ENCODE measurements around the gene NR5A1.

Gene NR5A1

GRCh38 chr9:124552273-124552605, 45.0 kb upstream of the NR5A1 start:
- H4K20me1 ChIP-seq (ENCODE audit: insufficient read depth, low read length, poor library complexity, severe bottlenecking): no peaks in the 10 kb centered on the region
- H3K36me3 ChIP-seq (ENCODE audit: insufficient read depth, low read length): no peaks in the 10 kb centered on the region
- H3K4me2 ChIP-seq (ENCODE audit: low read depth, low read length, poor library complexity, severe bottlenecking): no peak overlapping the region
- no peak for TF ChIP-seq EZH2phosphoT487 (IDR thresholded peaks at IDR 0.05; ENCODE audit: borderline replicate concordance)
- TF ChIP-seq, protein P1, sequence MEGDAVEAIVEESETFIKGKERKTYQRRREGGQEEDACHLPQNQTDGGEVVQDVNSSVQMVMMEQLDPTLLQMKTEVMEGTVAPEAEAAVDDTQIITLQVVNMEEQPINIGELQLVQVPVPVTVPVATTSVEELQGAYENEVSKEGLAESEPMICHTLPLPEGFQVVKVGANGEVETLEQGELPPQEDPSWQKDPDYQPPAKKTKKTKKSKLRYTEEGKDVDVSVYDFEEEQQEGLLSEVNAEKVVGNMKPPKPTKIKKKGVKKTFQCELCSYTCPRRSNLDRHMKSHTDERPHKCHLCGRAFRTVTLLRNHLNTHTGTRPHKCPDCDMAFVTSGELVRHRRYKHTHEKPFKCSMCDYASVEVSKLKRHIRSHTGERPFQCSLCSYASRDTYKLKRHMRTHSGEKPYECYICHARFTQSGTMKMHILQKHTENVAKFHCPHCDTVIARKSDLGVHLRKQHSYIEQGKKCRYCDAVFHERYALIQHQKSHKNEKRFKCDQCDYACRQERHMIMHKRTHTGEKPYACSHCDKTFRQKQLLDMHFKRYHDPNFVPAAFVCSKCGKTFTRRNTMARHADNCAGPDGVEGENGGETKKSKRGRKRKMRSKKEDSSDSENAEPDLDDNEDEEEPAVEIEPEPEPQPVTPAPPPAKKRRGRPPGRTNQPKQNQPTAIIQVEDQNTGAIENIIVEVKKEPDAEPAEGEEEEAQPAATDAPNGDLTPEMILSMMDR (conservative IDR thresholded peaks at IDR 0.05; ENCODE audit: low read length): no peak
- H3K4me1 ChIP-seq (ENCODE audit: insufficient read depth, low read length, poor library complexity, severe bottlenecking): peaks cover 11% of the 10 kb centered on the region
- H3K9me3 ChIP-seq (ENCODE audit: insufficient read depth, low read depth, low read length): no peaks in the 10 kb centered on the region
- no peaks in the 10 kb centered on the region for H3K79me2 ChIP-seq (ENCODE audit: insufficient read depth, low read length)
- H3K9ac ChIP-seq (ENCODE audit: low read depth, low read length, poor library complexity, severe bottlenecking): no peak overlapping the region
- no peak overlapping the region for H3K4me3 ChIP-seq (ENCODE audit: low read length, poor library complexity, severe bottlenecking)
- H3K27me3 ChIP-seq (ENCODE audit: insufficient read depth, low read length, poor library complexity, severe bottlenecking): no peaks in the 10 kb centered on the region
- H3K9me2 ChIP-seq (replicated peaks; ENCODE audit: low read depth, low read length): no peaks in the 10 kb centered on the region
- H3F3A ChIP-seq (ENCODE audit: low read depth): no peaks in the 10 kb centered on the region
- no peak overlapping the region for H2AFZ ChIP-seq (ENCODE audit: low read length)

DNA sequence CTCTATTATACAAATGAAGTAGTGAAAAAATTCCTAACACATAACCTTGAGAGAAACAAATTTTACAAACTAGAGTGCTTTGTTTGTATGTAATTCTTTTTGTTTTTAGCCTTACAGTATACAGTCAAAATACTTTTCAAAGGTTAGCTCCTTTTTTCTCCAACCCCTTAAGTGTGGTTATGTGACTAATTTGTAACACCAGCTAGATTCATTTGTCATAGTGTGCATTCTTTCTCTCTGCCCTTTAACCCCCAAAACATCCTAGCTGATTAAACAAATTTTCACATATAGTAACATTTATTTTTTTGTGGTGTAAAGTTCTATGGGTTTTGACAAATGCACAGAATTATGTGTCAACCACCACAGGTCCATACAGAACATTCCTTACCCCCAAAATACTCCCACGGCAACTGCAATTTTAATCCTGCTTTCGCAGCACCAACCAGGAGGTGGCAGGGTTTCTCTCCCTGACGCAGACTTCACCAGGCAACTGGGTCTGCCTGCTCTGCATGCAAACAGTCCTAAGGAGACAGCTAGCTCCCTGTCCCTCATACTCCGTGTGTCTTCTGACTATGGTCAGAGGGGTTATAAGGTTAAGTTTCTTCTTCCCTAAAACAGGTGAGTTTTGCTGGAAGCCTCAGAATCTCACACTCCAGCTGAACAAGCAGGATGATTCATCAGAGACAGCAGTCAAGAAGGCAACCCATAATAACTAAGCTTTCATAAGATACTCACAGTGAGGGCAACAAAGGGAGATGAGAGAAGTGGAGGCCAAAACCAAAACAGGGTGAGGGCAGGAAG, 44.5 kb upstream of the NR5A1 start:
- TF ChIP-seq, protein P1 (conservative IDR thresholded peaks at IDR 0.05; ENCODE audit: low read length): peak; percentile 80
- no peak for TF ChIP-seq EZH2phosphoT487 (IDR thresholded peaks at IDR 0.05; ENCODE audit: borderline replicate concordance)
- Histone ChIP-seq H3K4me3 (ENCODE audit: low read length, poor library complexity, severe bottlenecking) (no peak overlapping the region), H3K27me3 (ENCODE audit: insufficient read depth, low read length, poor library complexity, severe bottlenecking) (no peaks in the 10 kb centered on the region), H3K4me2 (ENCODE audit: low read depth, low read length, poor library complexity, severe bottlenecking) (no peak overlapping the region), H3K9ac (ENCODE audit: low read depth, low read length, poor library complexity, severe bottlenecking) (no peak overlapping the region), H3K4me1 (ENCODE audit: insufficient read depth, low read length, poor library complexity, severe bottlenecking) (peaks cover 9% of the 10 kb centered on the region), H2AFZ (ENCODE audit: low read length) (no peak overlapping the region), H3K9me2 (replicated peaks; ENCODE audit: low read depth, low read length) (no peaks in the 10 kb centered on the region), H3K79me2 (ENCODE audit: insufficient read depth, low read length) (no peaks in the 10 kb centered on the region), H3K36me3 (ENCODE audit: insufficient read depth, low read length) (no peaks in the 10 kb centered on the region), H3K9me3 (ENCODE audit: insufficient read depth, low read depth, low read length) (no peaks in the 10 kb centered on the region), H4K20me1 (ENCODE audit: insufficient read depth, low read length, poor library complexity, severe bottlenecking) (no peaks in the 10 kb centered on the region), H3F3A (ENCODE audit: low read depth) (no peaks in the 10 kb centered on the region)

- H3K9me3 ChIP-seq (ENCODE audit: insufficient read depth, low read depth, low read length): no peaks in the 10 kb centered on the region
- no peak for TF ChIP-seq EZH2phosphoT487 (IDR thresholded peaks at IDR 0.05; ENCODE audit: borderline replicate concordance)
- TF ChIP-seq, protein P1 (conservative IDR thresholded peaks at IDR 0.05; ENCODE audit: low read length): no peak
- H3K79me2 ChIP-seq (ENCODE audit: insufficient read depth, low read length): no peaks in the 10 kb centered on the region
- H3K27me3 ChIP-seq (ENCODE audit: insufficient read depth, low read length, poor library complexity, severe bottlenecking): no peaks in the 10 kb centered on the region
- H4K20me1 ChIP-seq (ENCODE audit: insufficient read depth, low read length, poor library complexity, severe bottlenecking): no peaks in the 10 kb centered on the region
- peaks cover 8% of the 10 kb centered on the region for H3K4me1 ChIP-seq (ENCODE audit: insufficient read depth, low read length, poor library complexity, severe bottlenecking)
- H3K36me3 ChIP-seq (ENCODE audit: insufficient read depth, low read length): no peaks in the 10 kb centered on the region
- no peak overlapping the region for H2AFZ ChIP-seq (ENCODE audit: low read length)
- no peak overlapping the region for H3K4me3 ChIP-seq (ENCODE audit: low read length, poor library complexity, severe bottlenecking)
- no peak overlapping the region for H3K9ac ChIP-seq (ENCODE audit: low read depth, low read length, poor library complexity, severe bottlenecking)
- no peaks in the 10 kb centered on the region for H3F3A ChIP-seq (ENCODE audit: low read depth)
- H3K4me2 ChIP-seq (ENCODE audit: low read depth, low read length, poor library complexity, severe bottlenecking): no peak overlapping the region
- no peaks in the 10 kb centered on the region for H3K9me2 ChIP-seq (replicated peaks; ENCODE audit: low read depth, low read length)
These were observed 42.9 kb upstream of the NR5A1 start for GRCh38 chr9:124550072-124550471.
